WTC11 (cell line): ENCODE data around the gene RPTOR. TPM values are rescaled to one million over a fixed set of nuclear protein-coding genes. Genes with fewer than 3 reads are reported as not detected.

Experiments used
- ATAC-seq: fragments of 200-7000 bp; cut with Tn5 transposase; 2 replicates; pipeline ENCODE4 v1.10.0; 2021; ENCODE audit warnings: mild to moderate bottlenecking, moderate library complexity
- CTCF ChIA-PET: fragments of 300-600 bp; sonication (Branson Sonifier 250); formaldehyde crosslinking; loops from one replicate; lab custom pipeline; 2021; ENCODE audit warnings: antibody characterized with exemption; lab: Charles Lee
- POLR2A ChIA-PET: fragments of 350-600 bp; sonication (Branson Sonifier 250); formaldehyde crosslinking; loops from one replicate; lab custom pipeline; 2021; ENCODE audit warnings: antibody characterized with exemption; lab: Charles Lee
- DNase-seq: peaks from one replicate; pipeline ENCODE4 v3.0.0; 2021; ENCODE audit warnings: low spot score
- H3K27ac Mint-ChIP-seq: 2 replicates; pipeline ENCODE4 v1.8.0; 2021; ENCODE audit warnings: mixed read lengths
- H3K27me3 Mint-ChIP-seq: 2 replicates; pipeline ENCODE4 v1.8.0; 2021; ENCODE audit warnings: low read depth, mild to moderate bottlenecking, moderate library complexity, mixed read lengths
- H3K36me3 Mint-ChIP-seq: 2 replicates; pipeline ENCODE4 v1.8.0; 2021; ENCODE audit warnings: mixed read lengths
- H3K4me1 Mint-ChIP-seq: 2 replicates; pipeline ENCODE4 v1.8.0; 2022; ENCODE audit warnings: mixed read lengths
- H3K4me3 Mint-ChIP-seq: 2 replicates; pipeline ENCODE4 v1.8.0; 2021; ENCODE audit warnings: mild to moderate bottlenecking, moderate library complexity, mixed read lengths
- H3K9me3 Mint-ChIP-seq: 2 replicates; pipeline ENCODE4 v1.8.0; 2021; ENCODE audit warnings: mixed read lengths
- ARID4B ChIP-seq: sonication (generic); formaldehyde crosslinking; IDR thresholded peaks from 2 replicates; pipeline ENCODE4 v1.8.0; 2023; ENCODE audit warnings: missing genetic modification reagents, mild to moderate bottlenecking, borderline replicate concordance
- FOXJ3 ChIP-seq: sonication (generic); formaldehyde crosslinking; IDR thresholded peaks from 2 replicates; pipeline ENCODE4 v1.9.0; 2021; ENCODE audit warnings: missing genetic modification reagents, mild to moderate bottlenecking, borderline replicate concordance
- JUN ChIP-seq: sonication (generic); formaldehyde crosslinking; IDR thresholded peaks from 2 replicates; pipeline ENCODE4 v1.8.0; 2023; ENCODE audit warnings: mild to moderate bottlenecking, missing genetic modification reagents
- NFATC4 ChIP-seq: fragments of 250-450 bp; sonication (Bioruptor Pico); IDR thresholded peaks from 2 replicates; pipeline ENCODE4 v1.9.0; 2021; ENCODE audit warnings: mild to moderate bottlenecking
- RORB ChIP-seq: fragments of 250-450 bp; sonication (Bioruptor Pico); IDR thresholded peaks from 2 replicates; pipeline ENCODE4 v1.9.0; 2021; ENCODE audit warnings: mild to moderate bottlenecking
- SOX15 ChIP-seq: fragments of 250-450 bp; sonication (Bioruptor Pico); IDR thresholded peaks from 2 replicates; pipeline ENCODE4 v1.9.0; 2021; ENCODE audit warnings: mild to moderate bottlenecking
- ZNF396 ChIP-seq: fragments of 250-450 bp; sonication (Bioruptor Pico); IDR thresholded peaks from 2 replicates; pipeline ENCODE4 v1.8.0; 2021; ENCODE audit warnings: mild to moderate bottlenecking, moderate library complexity, borderline replicate concordance
- ZNF671 ChIP-seq: fragments of 250-450 bp; sonication (Bioruptor Pico); IDR thresholded peaks from 2 replicates; pipeline ENCODE4 v1.8.0; 2021; ENCODE audit warnings: mild to moderate bottlenecking
- total RNA-seq: library from RNA; stranded (reverse); gene quantifications from 3 replicates; pipeline ENCODE4 v1.2.3, GENCODE V29; 2021
- TF ChIP-seq, protein P1 (sequence below): sonication (generic); formaldehyde crosslinking; IDR thresholded peaks from 2 replicates; pipeline ENCODE4 v1.8.0; 2023; ENCODE audit warnings: mild to moderate bottlenecking, missing genetic modification reagents
- TF ChIP-seq, protein P2 (sequence below): fragments of 250-450 bp; sonication (Bioruptor Pico); IDR thresholded peaks from 2 replicates; pipeline ENCODE4 v1.9.0; 2021; ENCODE audit warnings: mild to moderate bottlenecking, borderline replicate concordance
- TF ChIP-seq, protein P3 (sequence below): sonication (generic); formaldehyde crosslinking; IDR thresholded peaks from 2 replicates; pipeline ENCODE4 v1.8.1; 2023; ENCODE audit warnings: mild to moderate bottlenecking, missing genetic modification reagents
- TF ChIP-seq, protein P4 (sequence below): sonication (generic); formaldehyde crosslinking; IDR thresholded peaks from 2 replicates; pipeline ENCODE4 v1.8.1; 2022; ENCODE audit warnings: low read depth, mild to moderate bottlenecking, moderate library complexity, missing genetic modification reagents, borderline replicate concordance
- TF ChIP-seq, protein P5 (sequence below): sonication (generic); formaldehyde crosslinking; IDR thresholded peaks from 2 replicates; pipeline ENCODE4 v1.8.1; 2023; ENCODE audit warnings: mild to moderate bottlenecking, missing genetic modification reagents, moderate library complexity
- TF ChIP-seq, protein P6 (sequence below): fragments of 250-450 bp; sonication (Bioruptor Pico); IDR thresholded peaks from 2 replicates; pipeline ENCODE4 v1.9.0; 2021; ENCODE audit warnings: moderate library complexity, mild to moderate bottlenecking, inconsistent platforms, borderline replicate concordance

RPTOR gene
- total RNA-seq, 1 experiment from 2014 or later = 41.0 TPM

GRCh38 chr17:80566054-80566400 lies 21.4 kb downstream of the RPTOR start:
- CTCF ChIA-PET = interaction anchor here (0.7 to 1.2 kb wide), 4 partner anchors 84 to 139 kb away, joined by 3 read pairs; no protein-coding TSS in a partner anchor
- no peaks in the 10 kb centered on the region for H3K9me3 Mint-ChIP-seq
- no peak overlapping the region for H3K4me3 Mint-ChIP-seq
- H3K27ac Mint-ChIP-seq = no peak overlapping the region
- H3K4me1 Mint-ChIP-seq = no peaks in the 10 kb centered on the region
- no peaks in the 10 kb centered on the region for H3K36me3 Mint-ChIP-seq
- DNase-seq (no peak), ATAC-seq (no peak)
- peaks cover 78% of the 10 kb centered on the region for H3K27me3 Mint-ChIP-seq
- POLR2A ChIA-PET = interaction anchor here (0.6 kb wide), 1 partner anchor 91 kb away, joined by 3 read pairs; no protein-coding TSS in a partner anchor
- TF ChIP-seq ARID4B (CRISPR knock-in tag) = no peak
- TF ChIP-seq, protein P1, sequence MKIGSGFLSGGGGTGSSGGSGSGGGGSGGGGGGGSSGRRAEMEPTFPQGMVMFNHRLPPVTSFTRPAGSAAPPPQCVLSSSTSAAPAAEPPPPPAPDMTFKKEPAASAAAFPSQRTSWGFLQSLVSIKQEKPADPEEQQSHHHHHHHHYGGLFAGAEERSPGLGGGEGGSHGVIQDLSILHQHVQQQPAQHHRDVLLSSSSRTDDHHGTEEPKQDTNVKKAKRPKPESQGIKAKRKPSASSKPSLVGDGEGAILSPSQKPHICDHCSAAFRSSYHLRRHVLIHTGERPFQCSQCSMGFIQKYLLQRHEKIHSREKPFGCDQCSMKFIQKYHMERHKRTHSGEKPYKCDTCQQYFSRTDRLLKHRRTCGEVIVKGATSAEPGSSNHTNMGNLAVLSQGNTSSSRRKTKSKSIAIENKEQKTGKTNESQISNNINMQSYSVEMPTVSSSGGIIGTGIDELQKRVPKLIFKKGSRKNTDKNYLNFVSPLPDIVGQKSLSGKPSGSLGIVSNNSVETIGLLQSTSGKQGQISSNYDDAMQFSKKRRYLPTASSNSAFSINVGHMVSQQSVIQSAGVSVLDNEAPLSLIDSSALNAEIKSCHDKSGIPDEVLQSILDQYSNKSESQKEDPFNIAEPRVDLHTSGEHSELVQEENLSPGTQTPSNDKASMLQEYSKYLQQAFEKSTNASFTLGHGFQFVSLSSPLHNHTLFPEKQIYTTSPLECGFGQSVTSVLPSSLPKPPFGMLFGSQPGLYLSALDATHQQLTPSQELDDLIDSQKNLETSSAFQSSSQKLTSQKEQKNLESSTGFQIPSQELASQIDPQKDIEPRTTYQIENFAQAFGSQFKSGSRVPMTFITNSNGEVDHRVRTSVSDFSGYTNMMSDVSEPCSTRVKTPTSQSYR (CRISPR knock-in tag) = no peak
- no peak for TF ChIP-seq FOXJ3 (CRISPR knock-in tag)
- TF ChIP-seq RORB (CRISPR knock-in tag) = no peak
- TF ChIP-seq, protein P2, sequence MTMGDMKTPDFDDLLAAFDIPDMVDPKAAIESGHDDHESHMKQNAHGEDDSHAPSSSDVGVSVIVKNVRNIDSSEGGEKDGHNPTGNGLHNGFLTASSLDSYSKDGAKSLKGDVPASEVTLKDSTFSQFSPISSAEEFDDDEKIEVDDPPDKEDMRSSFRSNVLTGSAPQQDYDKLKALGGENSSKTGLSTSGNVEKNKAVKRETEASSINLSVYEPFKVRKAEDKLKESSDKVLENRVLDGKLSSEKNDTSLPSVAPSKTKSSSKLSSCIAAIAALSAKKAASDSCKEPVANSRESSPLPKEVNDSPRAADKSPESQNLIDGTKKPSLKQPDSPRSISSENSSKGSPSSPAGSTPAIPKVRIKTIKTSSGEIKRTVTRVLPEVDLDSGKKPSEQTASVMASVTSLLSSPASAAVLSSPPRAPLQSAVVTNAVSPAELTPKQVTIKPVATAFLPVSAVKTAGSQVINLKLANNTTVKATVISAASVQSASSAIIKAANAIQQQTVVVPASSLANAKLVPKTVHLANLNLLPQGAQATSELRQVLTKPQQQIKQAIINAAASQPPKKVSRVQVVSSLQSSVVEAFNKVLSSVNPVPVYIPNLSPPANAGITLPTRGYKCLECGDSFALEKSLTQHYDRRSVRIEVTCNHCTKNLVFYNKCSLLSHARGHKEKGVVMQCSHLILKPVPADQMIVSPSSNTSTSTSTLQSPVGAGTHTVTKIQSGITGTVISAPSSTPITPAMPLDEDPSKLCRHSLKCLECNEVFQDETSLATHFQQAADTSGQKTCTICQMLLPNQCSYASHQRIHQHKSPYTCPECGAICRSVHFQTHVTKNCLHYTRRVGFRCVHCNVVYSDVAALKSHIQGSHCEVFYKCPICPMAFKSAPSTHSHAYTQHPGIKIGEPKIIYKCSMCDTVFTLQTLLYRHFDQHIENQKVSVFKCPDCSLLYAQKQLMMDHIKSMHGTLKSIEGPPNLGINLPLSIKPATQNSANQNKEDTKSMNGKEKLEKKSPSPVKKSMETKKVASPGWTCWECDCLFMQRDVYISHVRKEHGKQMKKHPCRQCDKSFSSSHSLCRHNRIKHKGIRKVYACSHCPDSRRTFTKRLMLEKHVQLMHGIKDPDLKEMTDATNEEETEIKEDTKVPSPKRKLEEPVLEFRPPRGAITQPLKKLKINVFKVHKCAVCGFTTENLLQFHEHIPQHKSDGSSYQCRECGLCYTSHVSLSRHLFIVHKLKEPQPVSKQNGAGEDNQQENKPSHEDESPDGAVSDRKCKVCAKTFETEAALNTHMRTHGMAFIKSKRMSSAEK (CRISPR knock-in tag) = no peak
- TF ChIP-seq, protein P3, sequence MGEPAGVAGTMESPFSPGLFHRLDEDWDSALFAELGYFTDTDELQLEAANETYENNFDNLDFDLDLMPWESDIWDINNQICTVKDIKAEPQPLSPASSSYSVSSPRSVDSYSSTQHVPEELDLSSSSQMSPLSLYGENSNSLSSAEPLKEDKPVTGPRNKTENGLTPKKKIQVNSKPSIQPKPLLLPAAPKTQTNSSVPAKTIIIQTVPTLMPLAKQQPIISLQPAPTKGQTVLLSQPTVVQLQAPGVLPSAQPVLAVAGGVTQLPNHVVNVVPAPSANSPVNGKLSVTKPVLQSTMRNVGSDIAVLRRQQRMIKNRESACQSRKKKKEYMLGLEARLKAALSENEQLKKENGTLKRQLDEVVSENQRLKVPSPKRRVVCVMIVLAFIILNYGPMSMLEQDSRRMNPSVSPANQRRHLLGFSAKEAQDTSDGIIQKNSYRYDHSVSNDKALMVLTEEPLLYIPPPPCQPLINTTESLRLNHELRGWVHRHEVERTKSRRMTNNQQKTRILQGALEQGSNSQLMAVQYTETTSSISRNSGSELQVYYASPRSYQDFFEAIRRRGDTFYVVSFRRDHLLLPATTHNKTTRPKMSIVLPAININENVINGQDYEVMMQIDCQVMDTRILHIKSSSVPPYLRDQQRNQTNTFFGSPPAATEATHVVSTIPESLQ (CRISPR knock-in tag) = no peak
- TF ChIP-seq, protein P4, sequence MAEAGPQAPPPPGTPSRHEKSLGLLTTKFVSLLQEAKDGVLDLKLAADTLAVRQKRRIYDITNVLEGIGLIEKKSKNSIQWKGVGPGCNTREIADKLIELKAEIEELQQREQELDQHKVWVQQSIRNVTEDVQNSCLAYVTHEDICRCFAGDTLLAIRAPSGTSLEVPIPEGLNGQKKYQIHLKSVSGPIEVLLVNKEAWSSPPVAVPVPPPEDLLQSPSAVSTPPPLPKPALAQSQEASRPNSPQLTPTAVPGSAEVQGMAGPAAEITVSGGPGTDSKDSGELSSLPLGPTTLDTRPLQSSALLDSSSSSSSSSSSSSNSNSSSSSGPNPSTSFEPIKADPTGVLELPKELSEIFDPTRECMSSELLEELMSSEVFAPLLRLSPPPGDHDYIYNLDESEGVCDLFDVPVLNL (CRISPR knock-in tag) = no peak

- no peak overlapping the region for H3K27ac Mint-ChIP-seq
- H3K4me1 Mint-ChIP-seq = no peaks in the 10 kb centered on the region
- peaks cover 60% of the 10 kb centered on the region for H3K27me3 Mint-ChIP-seq
- POLR2A ChIA-PET = no interaction called here
- CTCF ChIA-PET = no interaction called here
- ATAC-seq (no peak), DNase-seq (no peak)
- no peaks in the 10 kb centered on the region for H3K9me3 Mint-ChIP-seq
- no peaks in the 10 kb centered on the region for H3K36me3 Mint-ChIP-seq
- H3K4me3 Mint-ChIP-seq = no peak overlapping the region
- TF ChIP-seq ZNF396 (no peak), SOX15 (CRISPR knock-in tag) (no peak), NFATC4 (CRISPR knock-in tag) (no peak), ZNF671 (CRISPR knock-in tag) (no peak), JUN (CRISPR knock-in tag) (no peak)
- TF ChIP-seq, protein P5, sequence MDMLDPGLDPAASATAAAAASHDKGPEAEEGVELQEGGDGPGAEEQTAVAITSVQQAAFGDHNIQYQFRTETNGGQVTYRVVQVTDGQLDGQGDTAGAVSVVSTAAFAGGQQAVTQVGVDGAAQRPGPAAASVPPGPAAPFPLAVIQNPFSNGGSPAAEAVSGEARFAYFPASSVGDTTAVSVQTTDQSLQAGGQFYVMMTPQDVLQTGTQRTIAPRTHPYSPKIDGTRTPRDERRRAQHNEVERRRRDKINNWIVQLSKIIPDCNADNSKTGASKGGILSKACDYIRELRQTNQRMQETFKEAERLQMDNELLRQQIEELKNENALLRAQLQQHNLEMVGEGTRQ (CRISPR knock-in tag) = no peak
- TF ChIP-seq, protein P1 (CRISPR knock-in tag) = no peak
- TF ChIP-seq, protein P6, sequence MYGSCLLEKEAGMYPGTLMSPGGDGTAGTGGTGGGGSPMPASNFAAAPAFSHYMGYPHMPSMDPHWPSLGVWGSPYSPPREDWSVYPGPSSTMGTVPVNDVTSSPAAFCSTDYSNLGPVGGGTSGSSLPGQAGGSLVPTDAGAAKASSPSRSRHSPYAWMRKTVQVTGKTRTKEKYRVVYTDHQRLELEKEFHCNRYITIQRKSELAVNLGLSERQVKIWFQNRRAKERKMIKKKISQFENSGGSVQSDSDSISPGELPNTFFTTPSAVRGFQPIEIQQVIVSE (CRISPR knock-in tag) = no peak
These were observed 23.6 kb downstream of the RPTOR start for GRCh38 chr17:80568246-80568645.
